Mononuclear cell (primary cell): Measurements from ENCODE around the gene RRP15. TPM values are rescaled to one million over a fixed set of nuclear protein-coding genes. Genes with fewer than 3 reads are reported as not detected.

Experiments
- H3K27me3 ChIP-seq: 2 replicates; pipeline ENCODE4 v1.6.0; 2011; ENCODE audit warnings: low read length, control low read depth; ENCODE audit not compliant: insufficient read depth
- H3K4me1 ChIP-seq: 2 replicates; pipeline ENCODE4 v1.5.1; 2011; ENCODE audit warnings: mild to moderate bottlenecking, low read length, control low read depth; ENCODE audit not compliant: insufficient read depth
- H3K4me3 ChIP-seq: 2 replicates; pipeline ENCODE4 v1.5.1; 2011; ENCODE audit warnings: mild to moderate bottlenecking, low read length, moderate library complexity
- H3K9me3 ChIP-seq: 2 replicates; pipeline ENCODE4 v1.5.1; 2011; ENCODE audit warnings: low read depth, mild to moderate bottlenecking, control low read depth, low read length
- total RNA-seq: library from RNA; depleted of rRNA; stranded (reverse); fragments of >200 nt; gene quantifications from one replicate; pipeline ENCODE4 v1.2.3, GENCODE V29; 2012

Gene RRP15
- total RNA-seq, 1 donor, result 13.2 TPM

- Histone ChIP-seq H3K27me3 (no peaks in the 10 kb centered on the region), H3K4me1 (peaks cover 4% of the 10 kb centered on the region), H3K4me3 (no peak overlapping the region), H3K9me3 (no peaks in the 10 kb centered on the region)
Observed at GRCh38 chr1:218355278-218355677, 70.2 kb downstream of the RRP15 start.

DNA sequence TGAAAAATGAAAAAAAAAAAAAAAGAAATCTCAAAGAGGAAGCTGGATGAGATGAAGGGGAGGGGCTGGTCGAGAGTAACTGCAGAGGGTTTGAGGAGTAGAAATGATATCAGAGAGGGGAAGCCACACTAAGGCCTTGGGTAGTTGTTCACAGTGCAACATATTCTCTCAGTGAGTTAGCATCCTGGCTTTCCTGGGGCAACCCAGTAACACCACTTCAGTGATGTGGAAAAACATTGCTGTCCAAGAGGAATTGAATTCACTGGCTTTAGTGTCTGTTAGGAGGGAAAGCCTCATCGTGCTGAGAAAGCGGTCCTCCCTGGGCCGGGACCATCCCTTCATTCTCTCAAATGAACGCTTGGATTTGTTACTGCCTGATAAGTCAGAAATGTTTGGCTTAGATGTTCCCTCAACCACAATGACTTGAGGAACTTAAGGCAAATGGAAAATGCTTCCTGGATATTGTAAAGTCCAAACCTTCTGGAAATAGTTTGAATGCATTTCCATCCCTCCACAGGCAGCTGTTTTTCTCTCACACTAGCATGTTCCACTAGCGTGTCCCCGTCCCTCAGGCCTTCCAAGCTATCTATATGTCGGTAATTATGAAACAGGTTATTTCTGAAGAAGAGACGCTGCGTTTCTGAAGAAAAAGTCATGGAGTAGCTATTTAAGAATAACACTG is 72.3 kb downstream of the RRP15 start:
- no peak overlapping the region for H3K4me3 ChIP-seq
- no peaks in the 10 kb centered on the region for H3K4me1 ChIP-seq
- no peaks in the 10 kb centered on the region for H3K27me3 ChIP-seq
- H3K9me3 ChIP-seq, result no peaks in the 10 kb centered on the region

DNA sequence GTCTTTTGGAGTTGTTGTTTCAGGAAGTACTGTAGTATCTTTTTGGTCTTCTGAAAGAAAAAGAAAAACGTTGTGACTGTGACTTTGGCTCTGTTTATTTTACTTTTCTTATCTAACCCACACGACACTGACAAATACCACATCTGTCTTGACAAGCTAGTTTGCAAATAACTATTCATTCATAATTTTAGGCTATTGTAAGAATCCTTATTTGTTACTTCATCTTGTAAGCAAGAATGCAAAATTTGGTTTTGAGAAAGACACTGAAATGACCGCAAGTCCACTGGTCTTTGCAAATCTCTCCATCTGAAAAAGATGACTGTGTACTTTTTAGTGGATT is 72.8 kb downstream of the RRP15 start:
- H3K9me3 ChIP-seq, result no peaks in the 10 kb centered on the region
- no peak overlapping the region for H3K4me3 ChIP-seq
- H3K27me3 ChIP-seq, result no peaks in the 10 kb centered on the region
- H3K4me1 ChIP-seq, result no peaks in the 10 kb centered on the region

GRCh38 chr1:218361298-218362065 is 76.4 kb downstream of the RRP15 start:
- Histone ChIP-seq H3K4me3 (no peak overlapping the region), H3K9me3 (no peaks in the 10 kb centered on the region), H3K27me3 (no peaks in the 10 kb centered on the region)

GRCh38 chr1:218362418-218363076 is 77.5 kb downstream of the RRP15 start:
- H3K9me3 ChIP-seq, result no peaks in the 10 kb centered on the region

More at GRCh38 chr1:218361298-218362065, 76.4 kb downstream of the RRP15 start:
- H3K4me1 ChIP-seq, result no peaks in the 10 kb centered on the region

GRCh38 chr1:218363141-218363540 is 78.0 kb downstream of the RRP15 start:
- no peak overlapping the region for H3K4me3 ChIP-seq
- H3K4me1 ChIP-seq, result no peaks in the 10 kb centered on the region
- H3K9me3 ChIP-seq, result no peaks in the 10 kb centered on the region
- no peaks in the 10 kb centered on the region for H3K27me3 ChIP-seq

More at GRCh38 chr1:218362418-218363076, 77.5 kb downstream of the RRP15 start:
- Histone ChIP-seq H3K4me3 (no peak overlapping the region), H3K4me1 (no peaks in the 10 kb centered on the region), H3K27me3 (no peaks in the 10 kb centered on the region)

DNA sequence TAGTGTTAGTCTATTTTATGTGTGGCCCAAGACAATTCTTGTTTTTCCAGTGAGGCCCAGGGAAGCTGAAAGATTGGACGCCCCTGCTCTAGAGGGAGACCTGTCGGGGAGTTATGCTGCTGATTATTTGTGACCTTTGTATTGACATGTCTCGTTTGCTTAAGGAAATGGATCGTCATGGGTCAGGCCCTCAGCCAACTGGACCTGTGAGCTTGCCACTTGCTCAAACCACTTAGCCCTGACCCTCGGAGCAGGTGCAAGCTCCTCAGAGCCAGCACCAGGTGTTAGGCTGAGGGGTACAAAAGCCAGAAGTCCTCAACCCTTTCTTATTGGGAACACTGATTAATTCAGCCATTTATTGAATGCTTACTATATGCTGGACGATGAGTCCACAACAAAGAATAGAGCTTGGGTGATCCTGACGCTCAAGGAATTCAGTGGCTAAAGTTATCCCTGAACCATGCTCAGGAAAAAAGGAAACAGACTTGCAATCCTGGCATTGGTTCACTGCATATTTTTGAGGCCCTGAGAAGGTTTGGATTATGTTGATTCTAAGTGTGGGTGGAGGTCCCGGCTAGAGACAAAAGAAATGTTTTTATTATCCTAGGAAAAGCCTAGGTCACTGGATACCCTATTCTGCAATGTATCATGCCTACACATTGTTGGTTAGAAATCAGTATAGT is 79.1 kb downstream of the RRP15 start:
- H3K9me3 ChIP-seq, result no peaks in the 10 kb centered on the region
- H3K4me3 ChIP-seq, result no peak overlapping the region
- no peaks in the 10 kb centered on the region for H3K4me1 ChIP-seq
- H3K27me3 ChIP-seq, result no peaks in the 10 kb centered on the region

DNA sequence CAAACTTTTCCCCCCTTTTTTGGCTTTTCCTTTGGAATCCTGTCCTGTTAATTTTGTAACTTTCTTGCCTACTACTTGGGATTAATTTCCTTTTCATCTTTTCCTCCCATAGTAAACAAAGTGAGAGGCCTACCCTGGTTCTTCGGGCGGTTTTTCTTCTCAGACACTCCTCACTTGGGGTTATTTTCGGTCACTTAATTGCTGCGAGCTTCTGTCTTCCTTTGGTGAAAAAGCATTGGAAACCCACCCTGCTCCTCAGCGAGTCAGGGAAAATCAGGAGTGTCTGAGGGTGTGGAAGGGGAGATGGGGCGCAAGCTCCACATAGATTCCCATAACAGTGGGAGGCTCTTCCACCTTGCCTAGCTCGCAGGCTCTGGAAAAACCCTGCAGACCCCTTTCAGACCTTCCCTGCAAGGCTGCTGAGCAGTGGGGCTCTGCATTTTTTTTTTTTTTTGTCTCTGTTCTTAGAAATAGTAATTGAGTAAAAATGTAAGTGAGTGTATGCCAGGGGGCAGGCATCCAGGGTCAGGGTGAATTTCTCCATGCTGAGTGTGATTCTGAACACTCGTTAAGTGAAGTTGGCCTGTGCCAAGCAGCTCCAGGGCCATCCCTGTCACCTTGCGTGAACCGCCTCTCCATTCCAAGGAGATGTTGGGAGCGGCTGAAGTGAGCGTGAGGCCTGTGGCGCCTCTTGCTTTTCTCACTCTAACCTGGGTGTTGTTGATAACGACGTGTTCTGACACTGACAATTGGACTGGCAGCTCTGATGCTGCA is 80.3 kb downstream of the RRP15 start:
- no peaks in the 10 kb centered on the region for H3K27me3 ChIP-seq
- H3K4me3 ChIP-seq, result no peak overlapping the region
- no peaks in the 10 kb centered on the region for H3K9me3 ChIP-seq
- H3K4me1 ChIP-seq, result no peaks in the 10 kb centered on the region

DNA sequence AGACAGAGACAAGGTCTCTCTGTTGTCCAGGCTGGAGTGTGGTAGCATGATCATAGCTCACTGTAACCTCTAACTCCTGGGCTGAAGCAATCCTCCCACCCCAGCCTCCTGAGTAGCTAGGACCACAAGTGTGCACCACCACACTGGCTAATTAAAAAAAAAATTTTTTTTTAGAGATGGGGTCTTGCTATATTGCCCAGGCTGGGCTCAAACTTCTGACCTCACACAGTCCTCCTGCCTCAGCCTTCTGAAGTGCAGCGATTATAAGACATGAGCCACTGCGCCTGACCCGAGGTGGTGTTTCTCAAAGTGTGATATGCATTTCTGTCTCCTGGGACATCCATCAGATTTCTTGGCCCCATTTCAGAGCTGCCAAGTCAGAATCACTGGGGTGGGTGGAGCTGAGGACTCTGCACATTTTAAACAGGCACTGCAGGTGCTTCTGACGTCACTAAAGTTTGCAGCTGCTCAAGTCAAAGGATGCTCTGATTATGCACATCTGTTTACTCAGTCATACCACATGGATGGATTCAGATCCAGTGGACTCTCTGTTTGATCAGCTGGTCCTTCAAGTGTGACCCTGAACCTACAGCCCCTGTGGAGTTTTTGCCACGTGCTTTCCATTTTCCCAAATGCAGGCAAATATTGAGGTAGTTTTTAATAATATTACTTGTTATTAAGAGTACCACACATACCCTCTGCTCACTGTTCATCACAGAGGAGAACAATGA is 81.4 kb downstream of the RRP15 start:
- H3K4me1 ChIP-seq, result no peaks in the 10 kb centered on the region
- H3K27me3 ChIP-seq, result peaks cover 1% of the 10 kb centered on the region
- no peak overlapping the region for H3K4me3 ChIP-seq
- H3K9me3 ChIP-seq, result no peaks in the 10 kb centered on the region

DNA sequence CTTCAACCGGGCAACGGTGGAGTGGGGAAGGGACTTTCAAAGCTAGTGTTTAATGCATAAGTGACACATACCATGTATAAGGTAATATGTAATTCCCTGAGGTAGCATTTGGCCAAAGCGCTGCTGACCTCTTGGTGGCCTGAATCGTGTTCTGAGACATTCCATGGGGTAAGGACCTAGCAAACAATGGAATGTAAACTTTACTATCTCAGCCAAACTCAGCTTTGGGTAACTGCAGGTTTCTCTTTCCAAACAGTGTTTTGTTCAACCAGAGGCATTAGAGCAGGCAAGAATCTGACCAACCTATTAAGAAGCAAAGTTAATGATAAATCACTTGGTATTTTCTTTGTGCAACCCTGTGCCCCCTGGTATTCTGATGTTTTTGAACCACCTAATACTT is 82.0 kb downstream of the RRP15 start:
- Histone ChIP-seq H3K4me1 (no peaks in the 10 kb centered on the region), H3K27me3 (peaks cover 3% of the 10 kb centered on the region), H3K4me3 (no peak overlapping the region), H3K9me3 (no peaks in the 10 kb centered on the region)

DNA sequence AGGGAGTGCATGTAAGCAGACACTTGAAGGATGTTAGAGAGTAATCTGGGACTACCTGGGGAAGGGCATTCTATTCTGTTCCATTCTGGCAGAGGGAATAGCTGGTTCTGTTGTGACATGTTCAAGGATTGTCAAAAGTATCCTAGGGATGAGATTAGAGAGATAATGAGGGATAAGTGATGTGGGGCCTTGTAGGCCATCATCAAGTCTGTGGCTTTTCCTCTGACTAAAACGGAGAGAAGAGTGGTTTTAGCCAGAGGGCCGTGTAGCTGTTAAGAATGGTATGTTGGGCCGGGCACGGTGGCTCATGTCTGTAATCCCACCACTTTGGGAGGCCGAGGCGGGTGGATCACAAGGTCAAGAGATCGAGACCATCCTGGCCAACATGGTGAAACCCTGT is 83.6 kb downstream of the RRP15 start:
- Histone ChIP-seq H3K9me3 (no peaks in the 10 kb centered on the region), H3K27me3 (peaks cover 7% of the 10 kb centered on the region), H3K4me1 (no peaks in the 10 kb centered on the region), H3K4me3 (no peak overlapping the region)

DNA sequence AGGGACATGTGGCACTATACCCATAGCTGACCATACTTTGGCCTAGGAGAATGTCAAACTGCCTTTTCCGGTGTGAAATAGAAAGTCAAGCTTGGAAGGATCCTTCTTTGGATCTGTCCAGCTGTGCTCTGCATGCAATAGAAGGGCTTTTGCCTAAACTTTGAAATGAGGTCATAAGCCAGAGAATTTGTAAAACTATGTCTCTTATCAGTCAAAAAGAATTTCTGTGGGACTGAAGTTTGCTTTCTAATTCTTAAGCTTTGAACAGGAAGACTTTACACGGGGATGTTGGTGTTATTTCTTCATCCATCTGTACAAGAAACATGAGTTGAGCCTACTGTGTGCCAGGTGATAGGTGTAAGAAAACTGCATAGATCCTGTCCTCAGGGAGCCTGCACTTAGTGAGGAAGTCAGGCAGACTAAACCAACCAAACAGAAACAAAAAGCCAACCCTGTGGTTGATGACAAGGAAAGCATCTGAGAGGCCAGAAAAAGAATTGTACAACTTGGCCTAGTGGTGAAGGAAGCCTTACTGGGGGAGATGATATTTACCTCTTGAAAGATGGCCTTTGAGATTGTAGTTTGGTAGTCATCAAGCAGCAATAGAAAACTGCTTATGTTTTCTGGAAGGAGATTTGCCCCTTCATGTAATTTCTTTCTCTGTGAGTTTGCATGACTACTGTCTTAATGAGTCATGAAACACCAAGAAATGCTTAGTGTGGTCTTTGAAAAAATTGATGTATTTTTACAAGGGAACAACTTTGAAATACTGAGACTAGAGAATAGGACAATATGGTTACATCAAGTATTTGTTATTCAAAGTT is 84.8 kb downstream of the RRP15 start:
- Histone ChIP-seq H3K27me3 (peaks cover 8% of the 10 kb centered on the region), H3K9me3 (no peaks in the 10 kb centered on the region), H3K4me1 (no peaks in the 10 kb centered on the region), H3K4me3 (no peak overlapping the region)

DNA sequence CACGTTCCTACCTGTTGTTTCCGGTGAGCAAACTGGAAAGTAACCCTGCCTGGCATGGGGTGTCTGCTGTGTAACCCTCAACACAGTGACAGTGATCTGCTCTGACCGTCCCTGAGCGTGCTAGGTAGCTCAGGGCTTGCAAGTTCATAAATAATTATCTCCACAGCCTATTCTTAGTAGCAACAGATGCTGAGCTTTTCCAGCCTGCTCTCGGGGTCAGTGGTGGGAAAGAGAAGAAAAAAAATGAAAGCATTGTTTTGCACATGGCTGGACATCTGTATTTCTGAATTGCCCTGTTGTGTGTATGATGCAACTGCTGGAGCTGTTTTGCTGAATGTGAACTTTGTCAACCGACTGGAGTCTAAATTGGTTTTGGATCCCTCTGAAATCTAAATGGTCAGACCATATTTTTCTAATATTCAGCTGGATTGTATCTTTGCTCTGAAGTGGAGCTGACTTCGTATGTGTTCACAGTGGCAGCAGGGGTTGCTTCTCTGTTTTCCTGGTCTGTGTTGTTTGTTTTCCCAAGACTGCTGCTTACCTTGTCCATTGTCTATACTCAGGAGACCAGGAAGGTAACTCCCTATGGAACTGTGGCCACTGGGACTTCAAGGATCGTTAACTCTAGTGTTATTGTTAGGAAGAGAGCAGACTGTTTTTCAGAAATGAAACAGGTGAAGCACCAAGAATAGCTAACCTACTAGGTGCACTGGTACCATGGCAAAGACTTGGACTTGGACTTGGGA is 87.0 kb downstream of the RRP15 start:
- H3K9me3 ChIP-seq, result no peaks in the 10 kb centered on the region

More for the DNA sequence above, 87.0 kb downstream of the RRP15 start:
- Histone ChIP-seq H3K27me3 (peaks cover 15% of the 10 kb centered on the region), H3K4me1 (no peaks in the 10 kb centered on the region), H3K4me3 (no peak overlapping the region)
